Measurements from ENCODE around the gene CAVIN1. TPM values are rescaled to one million over a fixed set of nuclear protein-coding genes. Genes with fewer than 3 reads are reported as not detected.

The CAVIN1 gene
- total and polyA plus RNA-seq, 2 experiments from 2014 or later: 18.1 to 35.7 TPM

DNA sequence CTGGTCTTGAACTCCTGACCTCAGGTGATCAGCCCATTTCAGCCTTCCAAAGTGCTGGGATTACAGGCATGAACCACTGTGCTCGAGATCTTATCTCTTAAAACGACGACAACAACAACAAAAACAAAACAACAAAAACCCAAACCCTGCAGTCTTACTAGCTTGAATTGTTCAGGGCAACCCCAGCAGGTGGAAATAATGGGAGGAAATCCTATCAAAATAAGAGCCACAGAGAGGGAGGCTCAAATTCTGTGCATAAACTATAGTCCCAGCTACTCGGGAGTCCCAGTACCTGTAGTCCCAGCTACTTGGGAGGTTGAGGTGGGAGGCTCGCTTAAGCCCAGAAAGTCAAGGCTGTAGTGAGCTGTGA lies 19.1 kb upstream of the CAVIN1 start:
- H3K36me3 ChIP-seq (ENCODE audit: insufficient read depth): no peaks in the 10 kb centered on the region
- H4K20me1 ChIP-seq (replicated peaks; ENCODE audit: insufficient read depth): no peaks in the 10 kb centered on the region
- TF ChIP-seq, protein P1, sequence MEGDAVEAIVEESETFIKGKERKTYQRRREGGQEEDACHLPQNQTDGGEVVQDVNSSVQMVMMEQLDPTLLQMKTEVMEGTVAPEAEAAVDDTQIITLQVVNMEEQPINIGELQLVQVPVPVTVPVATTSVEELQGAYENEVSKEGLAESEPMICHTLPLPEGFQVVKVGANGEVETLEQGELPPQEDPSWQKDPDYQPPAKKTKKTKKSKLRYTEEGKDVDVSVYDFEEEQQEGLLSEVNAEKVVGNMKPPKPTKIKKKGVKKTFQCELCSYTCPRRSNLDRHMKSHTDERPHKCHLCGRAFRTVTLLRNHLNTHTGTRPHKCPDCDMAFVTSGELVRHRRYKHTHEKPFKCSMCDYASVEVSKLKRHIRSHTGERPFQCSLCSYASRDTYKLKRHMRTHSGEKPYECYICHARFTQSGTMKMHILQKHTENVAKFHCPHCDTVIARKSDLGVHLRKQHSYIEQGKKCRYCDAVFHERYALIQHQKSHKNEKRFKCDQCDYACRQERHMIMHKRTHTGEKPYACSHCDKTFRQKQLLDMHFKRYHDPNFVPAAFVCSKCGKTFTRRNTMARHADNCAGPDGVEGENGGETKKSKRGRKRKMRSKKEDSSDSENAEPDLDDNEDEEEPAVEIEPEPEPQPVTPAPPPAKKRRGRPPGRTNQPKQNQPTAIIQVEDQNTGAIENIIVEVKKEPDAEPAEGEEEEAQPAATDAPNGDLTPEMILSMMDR (conservative IDR thresholded peaks at IDR 0.05; ENCODE audit: low read depth in 2 of 2): no peak
- TF ChIP-seq STAT1 (IDR thresholded peaks at IDR 0.05; ENCODE audit: unreplicated experiment): no peak
- no peaks in the 10 kb centered on the region for H3K27me3 ChIP-seq (ENCODE audit: insufficient read depth)
- H3K9me3 Mint-ChIP-seq: peaks cover 5% of the 10 kb centered on the region; the same call in 2 of the 3 replicates
- no peak overlapping the region for H3K4me3 Mint-ChIP-seq
- H3K79me2 ChIP-seq (replicated peaks; ENCODE audit: insufficient read depth): no peaks in the 10 kb centered on the region
- H3K4me3 ChIP-seq: no peak overlapping the region
- no peak overlapping the region for H3K4me2 ChIP-seq
- H3K9me2 ChIP-seq (ENCODE audit: insufficient read depth): no peaks in the 10 kb centered on the region
- peaks cover 7% of the 10 kb centered on the region for H3K27me3 Mint-ChIP-seq (ENCODE audit: insufficient read depth, low read depth, poor library complexity)
- H3K36me3 Mint-ChIP-seq (ENCODE audit: low read depth): no peaks in the 10 kb centered on the region; the same call in 2 of the 3 replicates
- peak overlapping the region; percentile 17; the same call in 1 of the 2 replicates for H3K27ac ChIP-seq (ENCODE audit: low read depth)
- peaks cover 9% of the 10 kb centered on the region for H3K4me1 Mint-ChIP-seq
- H3K27ac Mint-ChIP-seq: peak overlapping the region; percentile 14; the same call in 1 of the 2 replicates
- ATAC-seq (peak; percentile 84), DNase-seq (ENCODE audit: low spot score) (peak; percentile 75)
- H3K4me1 ChIP-seq (ENCODE audit: insufficient read depth): peaks cover 10% of the 10 kb centered on the region
- H2AFZ ChIP-seq: peak overlapping the region; percentile 53; the same call in 1 of the 2 replicates
- 0 out of 2 replicates have a peak, but pooled peaks cover 5% of the 10 kb centered on the region for H3F3A ChIP-seq (replicated peaks; ENCODE audit: low read depth)

DNA sequence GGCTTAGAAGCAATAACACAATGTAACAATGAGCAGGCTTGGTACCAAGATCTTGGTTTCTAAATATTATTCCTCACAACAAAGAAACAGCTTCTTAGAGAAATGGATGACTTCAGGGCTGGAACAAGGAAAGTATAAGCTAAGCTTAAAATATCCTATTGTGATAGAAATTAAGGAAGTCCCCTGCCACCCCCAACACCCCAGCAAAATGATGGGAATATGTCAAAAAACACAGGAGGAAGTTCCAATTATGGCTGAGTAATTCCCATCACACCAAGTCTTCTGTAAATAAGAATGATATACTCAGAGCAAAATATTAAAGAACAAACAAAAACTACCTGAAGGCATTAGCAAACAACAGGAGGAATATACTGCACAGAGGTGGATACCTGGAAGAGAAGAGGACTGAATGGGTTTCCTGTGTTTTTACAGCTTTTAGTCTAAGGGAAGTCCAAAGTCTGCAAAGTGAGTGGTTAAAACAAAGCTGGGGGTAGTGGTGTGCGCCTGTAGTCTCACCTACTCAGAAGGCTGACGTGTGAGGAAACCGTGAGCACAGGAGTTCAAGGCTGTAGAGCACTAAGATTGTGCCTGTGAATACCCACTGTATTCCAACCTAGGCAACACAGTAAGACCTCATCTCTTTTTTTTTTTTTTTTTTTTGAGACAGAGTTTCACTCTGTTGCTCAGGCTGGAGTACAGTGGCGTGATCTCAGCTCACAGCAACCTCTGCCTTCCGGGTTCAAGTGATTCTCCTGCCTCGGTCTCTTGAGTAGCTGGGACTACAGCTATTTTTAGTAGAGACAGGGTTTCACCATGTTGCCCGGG lies 18.5 kb upstream of the CAVIN1 start:
- no peak overlapping the region for H3K4me3 Mint-ChIP-seq

DNA sequence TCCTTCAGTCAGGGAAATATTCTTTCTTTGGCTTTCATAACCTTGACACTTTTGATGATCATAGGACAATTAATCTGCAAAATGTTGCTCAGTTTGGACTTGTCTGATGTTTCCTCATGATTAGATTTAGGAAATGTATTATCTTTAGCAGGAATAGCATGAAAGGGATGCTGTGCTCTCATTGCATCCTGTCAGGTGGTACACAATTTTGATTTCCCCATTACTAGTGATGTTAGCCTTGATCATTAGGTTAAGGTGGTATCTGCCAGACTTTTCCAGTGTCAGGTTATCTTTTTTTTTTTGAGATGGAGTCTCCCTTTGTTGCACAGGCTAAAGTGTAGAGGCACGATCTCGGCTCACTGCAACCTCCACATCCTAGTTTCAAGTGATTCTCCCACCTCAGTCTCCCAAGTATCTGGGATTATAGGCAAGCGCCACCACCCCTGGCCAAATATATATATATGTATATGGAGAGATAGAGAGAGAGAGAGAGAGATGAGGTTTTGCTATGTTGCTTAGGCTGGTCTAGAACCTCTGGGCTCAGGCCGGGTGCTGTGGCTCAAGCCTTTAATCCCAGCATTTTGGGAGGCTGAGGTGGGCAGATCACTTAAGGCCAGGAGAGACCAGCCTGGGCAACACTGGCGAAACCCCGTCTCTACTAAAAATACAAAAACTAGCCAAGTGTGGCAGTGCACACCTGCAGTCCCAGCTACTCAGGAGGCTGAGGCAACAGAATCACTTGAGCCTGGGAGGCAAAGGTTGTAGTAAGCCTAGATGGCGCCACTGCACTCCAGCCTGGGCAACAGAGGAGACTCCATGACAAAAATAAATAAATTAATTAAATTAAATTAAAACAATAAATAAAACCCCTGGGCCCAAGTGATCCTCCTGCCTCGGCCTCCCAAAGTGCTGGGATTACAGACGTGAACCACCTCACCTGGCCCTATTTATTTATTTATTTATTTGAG lies 15.8 kb upstream of the CAVIN1 start:
- H3K27ac ChIP-seq (ENCODE audit: low read depth): no peak overlapping the region; the same call in 1 of the 2 replicates
- H3K4me2 ChIP-seq: no peak overlapping the region
- H2AFZ ChIP-seq: no peak overlapping the region
- H4K20me1 ChIP-seq (replicated peaks; ENCODE audit: insufficient read depth): no peaks in the 10 kb centered on the region
- H3K4me1 Mint-ChIP-seq: peaks cover 9% of the 10 kb centered on the region
- H3K27ac Mint-ChIP-seq: no peak overlapping the region
- H3K4me3 ChIP-seq: no peak overlapping the region
- peak; percentile 82 for ATAC-seq
- H3K9me3 Mint-ChIP-seq: no peaks in the 10 kb centered on the region
- TF ChIP-seq, protein P1 (conservative IDR thresholded peaks at IDR 0.05; ENCODE audit: low read depth in 2 of 2): peak; percentile 41 to 74; a peak in 3 of 4 replicates
- TF ChIP-seq EZH2 (IDR thresholded peaks at IDR 0.05; ENCODE audit: low read depth, unreplicated experiment): no peak
- no peak for TF ChIP-seq EZH2phosphoT487 (IDR thresholded peaks at IDR 0.05; ENCODE audit: unreplicated experiment)
- DNase-seq (ENCODE audit: low spot score): peak; percentile 69
- H3K27me3 ChIP-seq (ENCODE audit: insufficient read depth): no peaks in the 10 kb centered on the region
- H3F3A ChIP-seq (replicated peaks; ENCODE audit: low read depth): peaks cover 5% of the 10 kb centered on the region; the same call in 1 of the 2 replicates
- H3K27me3 Mint-ChIP-seq (ENCODE audit: insufficient read depth, low read depth, poor library complexity): peaks cover 7% of the 10 kb centered on the region
- H3K36me3 Mint-ChIP-seq (ENCODE audit: low read depth): no peaks in the 10 kb centered on the region
- no peaks in the 10 kb centered on the region for H3K9me2 ChIP-seq (ENCODE audit: insufficient read depth)
- H3K79me2 ChIP-seq (replicated peaks; ENCODE audit: insufficient read depth): no peaks in the 10 kb centered on the region
- peaks cover 10% of the 10 kb centered on the region for H3K4me1 ChIP-seq (ENCODE audit: insufficient read depth)
- no peak overlapping the region for H3K4me3 Mint-ChIP-seq
- no peaks in the 10 kb centered on the region for H3K36me3 ChIP-seq (ENCODE audit: insufficient read depth)

More for the DNA sequence above, 18.5 kb upstream of the CAVIN1 start:
- Histone ChIP-seq H2AFZ (peak overlapping the region; percentile 53), H3K4me2 (no peak overlapping the region), H3K27ac (ENCODE audit: low read depth) (peak overlapping the region; percentile 17; the same call in 1 of the 2 replicates), H3K4me1 (ENCODE audit: insufficient read depth) (peaks cover 10% of the 10 kb centered on the region), H3F3A (replicated peaks; ENCODE audit: low read depth) (0 out of 2 replicates have a peak, but pooled peaks cover 5% of the 10 kb centered on the region), H4K20me1 (replicated peaks; ENCODE audit: insufficient read depth) (no peaks in the 10 kb centered on the region), H3K79me2 (replicated peaks; ENCODE audit: insufficient read depth) (no peaks in the 10 kb centered on the region), H3K9me2 (ENCODE audit: insufficient read depth) (no peaks in the 10 kb centered on the region), H3K4me3 (no peak overlapping the region), H3K36me3 (ENCODE audit: insufficient read depth) (no peaks in the 10 kb centered on the region), H3K27me3 (ENCODE audit: insufficient read depth) (no peaks in the 10 kb centered on the region)
- H3K27me3 Mint-ChIP-seq (ENCODE audit: insufficient read depth, low read depth, poor library complexity): peaks cover 7% of the 10 kb centered on the region
- DNase-seq (ENCODE audit: low spot score) (no peak), ATAC-seq (peak; percentile 39; the same call in 2 of the 3 replicates)
- no peak for TF ChIP-seq CREB1 (CRISPR knock-in tag; IDR thresholded peaks at IDR 0.05; ENCODE audit: low read depth)
- H3K9me3 Mint-ChIP-seq: 0 out of 3 replicates have a peak, but pooled peaks cover 5% of the 10 kb centered on the region
- peak overlapping the region; percentile 14; the same call in 1 of the 2 replicates for H3K27ac Mint-ChIP-seq
- H3K4me1 Mint-ChIP-seq: peaks cover 9% of the 10 kb centered on the region
- H3K36me3 Mint-ChIP-seq (ENCODE audit: low read depth): no peaks in the 10 kb centered on the region

Data from GM23338 (cell line).